PC-9 (cell line): ENCODE data around the gene CIAO2A. TPM values are rescaled to one million over a fixed set of nuclear protein-coding genes. Genes with fewer than 3 reads are reported as not detected.

Experiments used
- Bru-seq: library from RNA; stranded (reverse); fragments of 400-500 nt; gene quantifications from one replicate; lab custom pipeline; 2021; lab: Mats Ljungman, UMichigan
- BruChase-seq, 2 experiments: library from RNA; stranded (reverse); fragments of 400-500 nt; gene quantifications; one replicate each; lab custom pipeline; 2021; lab: Mats Ljungman, UMichigan
- BruUV-seq: library from RNA; stranded (reverse); fragments of 400-500 nt; replicated peaks from 2 replicates; lab custom pipeline; 2021; lab: Mats Ljungman, UMichigan
- CTCF ChIA-PET: fragments of 300-600 bp; sonication (Branson Sonifier 250); formaldehyde crosslinking; loops from one replicate; lab custom pipeline; 2022; ENCODE audit warnings: antibody characterized with exemption; lab: Charles Lee
- POLR2A ChIA-PET: fragments of 300-600 bp; sonication (Branson Sonifier 250); formaldehyde crosslinking; loops from one replicate; lab custom pipeline; 2022; ENCODE audit warnings: antibody characterized with exemption; ENCODE audit not compliant: unreplicated experiment; lab: Charles Lee
- DNase-seq, 2 experiments: peaks; one replicate each; pipeline versions ENCODE4 v3.0.0 to v3.0.0-alpha.2; 2015 to 2022; ENCODE audit warnings: mixed read lengths in 1 of 2
- H2AFZ ChIP-seq: fragments of 200-600 bp; sonication (generic); 2 replicates; pipeline ENCODE4 v1.8.1; 2017; ENCODE audit warnings: antibody characterized with exemption
- H3F3A ChIP-seq: fragments of 200-600 bp; sonication (generic); 2 replicates; pipeline ENCODE4 v1.8.1; 2017; ENCODE audit warnings: antibody characterized with exemption, mild to moderate bottlenecking, low read depth; ENCODE audit not compliant: insufficient read depth
- H3K27ac ChIP-seq: fragments of 200-600 bp; sonication (generic); 2 replicates; pipeline ENCODE4 v1.6.1; 2016; ENCODE audit warnings: mixed run types
- H3K27me3 ChIP-seq: fragments of 200-600 bp; sonication (generic); 2 replicates; pipeline ENCODE4 v1.6.1; 2016; ENCODE audit warnings: low read depth, mixed run types; ENCODE audit not compliant: insufficient read depth
- H3K36me3 ChIP-seq: fragments of 200-600 bp; sonication (generic); 2 replicates; pipeline ENCODE4 v1.6.1; 2016; ENCODE audit warnings: low read depth, mixed run types
- H3K4me1 ChIP-seq: fragments of 200-600 bp; sonication (generic); replicated peaks from 2 replicates; pipeline ENCODE4 v1.6.1; 2016; ENCODE audit warnings: mixed run types; ENCODE audit not compliant: insufficient read depth
- H3K4me2 ChIP-seq: fragments of 200-600 bp; sonication (generic); 2 replicates; pipeline ENCODE4 v1.6.1; 2017; ENCODE audit warnings: mixed run types
- H3K4me3 ChIP-seq: fragments of 200-600 bp; sonication (generic); 2 replicates; pipeline ENCODE4 v1.6.1; 2016; ENCODE audit warnings: mixed run types
- H3K79me2 ChIP-seq: fragments of 200-600 bp; sonication (generic); 2 replicates; pipeline ENCODE4 v1.6.1; 2017; ENCODE audit warnings: low read depth, mixed run types
- H3K9me2 ChIP-seq: fragments of 200-600 bp; sonication (generic); 2 replicates; pipeline ENCODE4 v1.8.1; 2017; ENCODE audit warnings: mild to moderate bottlenecking; ENCODE audit not compliant: insufficient read depth
- H3K9me3 ChIP-seq: fragments of 200-600 bp; sonication (generic); 2 replicates; pipeline ENCODE4 v1.8.1; 2016; ENCODE audit warnings: low read depth; ENCODE audit not compliant: insufficient read depth
- H4K20me1 ChIP-seq: fragments of 200-600 bp; sonication (generic); 2 replicates; pipeline ENCODE4 v1.8.1; 2017; ENCODE audit not compliant: insufficient read depth
- CTCF ChIP-seq: fragments of 200-600 bp; sonication (generic); conservative IDR thresholded peaks from 2 replicates; pipeline ENCODE4 v1.6.1; 2017; ENCODE audit warnings: mixed run types, antibody characterized with exemption, mild to moderate bottlenecking, moderate library complexity
- EZH2 ChIP-seq: fragments of 200-600 bp; sonication (generic); IDR thresholded peaks from 2 replicates; pipeline ENCODE4 v1.8.0; 2017; ENCODE audit warnings: antibody characterized with exemption, low read depth
- intact Hi-C: fragments of 100-400 bp; cut with micrococcal nuclease; formaldehyde crosslinking; loops from one replicate; pipeline ENCODE4 v1.10.0; 2022; ENCODE audit not compliant: unreplicated experiment
- long read RNA-seq: library from polyadenylated mRNA; stranded (forward); transcript quantifications from one replicate; pipeline ENCODE4 v2.0.0, GENCODE V29; 2022
- total RNA-seq: library from RNA; stranded (reverse); gene quantifications from 2 replicates; pipeline ENCODE4 v1.2.3, GENCODE V29; 2021

Gene CIAO2A
- total RNA-seq: 72.1 and 76.3 TPM in 2 replicates
- percentile 78 among the genes with signal in this experiment for Bru-seq, nascent RNA
- BruChase-seq, experiment 1, labeled RNA remaining after a 2-hour chase: percentile 81 among the genes with signal in this experiment
- percentile 77 among the genes with signal in this experiment for BruChase-seq, experiment 2, labeled RNA remaining after a 6-hour chase
- long read RNA-seq, transcript CIAO2A-202 (4 exons, 826 nt): minor isoform, 53 of 191 reads
- long read RNA-seq, transcript CIAO2A-201 (5 exons, 1,105 nt): major isoform, 133 of 191 reads
- long read RNA-seq, partial matches to known transcripts: 0 of 191 reads
- long read RNA-seq, other reads (novel, unspliced or antisense): 2 of 191 reads

GRCh38 chr15:64093627-64094417 lies at the start of gene CIAO2A:
Gene CIAO2A, minus strand, starts transcription at chr15:64093838. Its CDS starts 70 bp downstream, at chr15:64093768.
- TF ChIP-seq CTCF (no peak), EZH2 (no peak)
- BruUV-seq: no TSS peak
- H3K27ac ChIP-seq: peak within 1 kb of the TSS; percentile 59
- DNase-seq: peak; percentile 92 to 95
- H2AFZ ChIP-seq: peak within 1 kb of the TSS; percentile 85
- CTCF ChIA-PET: interaction anchor here (1.0 to 1.5 kb wide), 4 partner anchors 59 to 484 kb away, joined by 3 to 4 read pairs (median 4); no protein-coding TSS in a partner anchor
- peaks cover 69% of the 10 kb centered on the region for H3K79me2 ChIP-seq
- no peaks in the 10 kb centered on the region for H3K9me2 ChIP-seq
- H3K4me3 ChIP-seq: peak within 1 kb of the TSS; percentile 67
- H4K20me1 ChIP-seq: peaks cover 15% of the 10 kb centered on the region
- POLR2A ChIA-PET: interaction anchor here (0.6 to 0.7 kb wide), 6 partner anchors 43 to 1374 kb away, joined by 3 to 24 read pairs (median 6); no protein-coding TSS in a partner anchor
- H3K4me1 ChIP-seq: peaks cover 26% of the 10 kb centered on the region
- H3F3A ChIP-seq: peaks cover 12% of the 10 kb centered on the region; the same call in 1 of the 2 replicates
- H3K9me3 ChIP-seq: no peaks in the 10 kb centered on the region
- H3K4me2 ChIP-seq: peak within 1 kb of the TSS; percentile 84
- no peaks in the 10 kb centered on the region for H3K36me3 ChIP-seq
- no peaks in the 10 kb centered on the region for H3K27me3 ChIP-seq
- intact Hi-C loops: loop anchor here (5.0 kb wide), 2 partner anchors 492 to 592 kb away; partner anchors contain the start of gene USP3

- Histone ChIP-seq H3K4me3 (no peak overlapping the region), H3K27me3 (no peaks in the 10 kb centered on the region), H4K20me1 (no peaks in the 10 kb centered on the region), H3K36me3 (no peaks in the 10 kb centered on the region), H3F3A (no peaks in the 10 kb centered on the region), H3K27ac (no peak overlapping the region), H3K4me1 (no peaks in the 10 kb centered on the region), H3K9me2 (no peaks in the 10 kb centered on the region), H3K4me2 (no peak overlapping the region), H3K79me2 (no peaks in the 10 kb centered on the region), H2AFZ (no peak overlapping the region), H3K9me3 (no peaks in the 10 kb centered on the region)
- BruUV-seq: no TSS peak
- TF ChIP-seq EZH2 (no peak), CTCF (no peak)
- DNase-seq: no peak
- POLR2A ChIA-PET: no interaction called here
- CTCF ChIA-PET: no interaction called here
- intact Hi-C loops: no loop called here
Observed at GRCh38 chr15:64143276-64143675, 49.6 kb upstream of the CIAO2A start.

- H3K9me2 ChIP-seq: no peaks in the 10 kb centered on the region
- no peaks in the 10 kb centered on the region for H4K20me1 ChIP-seq
- H3K27me3 ChIP-seq: no peaks in the 10 kb centered on the region
- no peak for DNase-seq
- H3K4me3 ChIP-seq: no peak overlapping the region
- POLR2A ChIA-PET: interaction anchor here (0.6 kb wide), 1 partner anchor 509 kb away, joined by 4 read pairs; no protein-coding TSS in a partner anchor
- no peaks in the 10 kb centered on the region for H3F3A ChIP-seq
- TF ChIP-seq EZH2 (no peak), CTCF (no peak)
- intact Hi-C loops: no loop called here
- H2AFZ ChIP-seq: no peak overlapping the region
- H3K36me3 ChIP-seq: no peaks in the 10 kb centered on the region
- no peaks in the 10 kb centered on the region for H3K79me2 ChIP-seq
- CTCF ChIA-PET: no interaction called here
- H3K27ac ChIP-seq: no peak overlapping the region
- no peak overlapping the region for H3K4me2 ChIP-seq
- no TSS peak for BruUV-seq
- H3K4me1 ChIP-seq: no peaks in the 10 kb centered on the region
- no peaks in the 10 kb centered on the region for H3K9me3 ChIP-seq
Observed at GRCh38 chr15:64141798-64142512, 48.3 kb upstream of the CIAO2A start.
